CMK (cell line): Measurements from ENCODE around the gene FBXW7.
"Not testable (repeated sequence)": the region's sequence is repeated elsewhere in the genome, so short reads cannot be mapped to it uniquely, and the experiment has no call there.

ENCODE experiments used
- DNase-seq: peaks from one replicate; pipeline ENCODE4 v3.0.0-alpha.2; 2010; ENCODE audit warnings: low read depth

The FBXW7 gene

DNA sequence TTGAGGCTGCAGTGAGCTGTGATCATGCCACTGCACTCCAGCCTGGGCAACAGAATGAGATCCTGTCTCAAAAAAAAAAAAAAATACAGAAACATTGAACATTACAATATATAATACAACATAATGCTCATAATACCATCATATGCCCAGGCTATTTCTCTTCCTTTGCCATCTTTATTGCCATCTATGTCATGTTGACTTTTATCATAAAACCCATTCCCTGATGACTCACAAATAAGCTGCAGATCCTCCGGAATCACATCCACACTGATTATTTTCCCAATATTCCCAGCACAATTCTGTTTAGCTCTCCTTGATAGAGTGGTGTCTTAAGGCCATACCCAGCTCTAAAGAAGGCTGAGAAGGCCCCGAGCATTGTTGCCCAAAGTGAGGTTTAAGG is 9.2 kb upstream of the FBXW7 start:
- no peak for DNase-seq

DNA sequence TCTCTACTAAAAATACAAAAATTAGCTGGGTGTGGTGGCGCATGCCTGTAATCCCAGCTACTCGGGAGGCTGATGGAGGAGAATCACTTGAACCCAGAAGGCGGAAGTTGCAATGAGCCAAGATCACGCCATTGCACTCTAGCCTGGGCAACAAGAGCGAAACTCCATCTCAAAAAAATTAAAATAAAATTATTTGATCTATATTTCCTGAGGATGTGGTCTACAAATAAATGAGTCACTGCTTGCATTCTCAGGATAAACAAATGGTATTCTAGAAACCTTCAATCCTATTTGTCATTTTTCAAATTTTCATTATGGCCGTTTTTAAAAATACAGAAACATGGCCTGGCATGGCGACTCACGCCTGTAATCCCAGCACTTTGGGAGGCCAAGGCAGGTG is 8.6 kb upstream of the FBXW7 start:
- DNase-seq, result not testable (repeated sequence)

DNA sequence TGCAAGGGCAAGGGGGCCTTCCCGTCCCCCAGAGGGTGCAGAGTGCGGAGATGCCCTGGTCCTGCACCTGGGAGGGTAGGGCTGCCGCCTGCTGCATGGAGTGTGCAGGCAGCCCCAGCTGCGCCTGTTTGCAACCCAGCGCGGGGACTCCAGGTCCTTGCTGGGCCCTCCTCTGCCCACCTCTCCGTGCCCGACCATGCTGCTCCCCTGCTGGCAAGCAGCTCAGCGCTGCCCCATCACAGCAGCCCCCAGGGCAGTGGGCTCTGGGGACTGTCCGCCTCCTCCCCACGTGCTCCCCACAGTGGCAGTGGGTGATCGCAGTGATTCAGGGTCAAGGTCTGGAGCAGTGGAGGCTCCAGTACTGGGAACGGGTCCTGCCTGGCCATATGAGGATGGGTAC is 5.0 kb upstream of the FBXW7 start:
- no peak for DNase-seq

- no peak for DNase-seq
Measured at GRCh38 chr4:152540293-152540674, 4.4 kb upstream of the FBXW7 start.

- no peak for DNase-seq
Measured at GRCh38 chr4:152539556-152540292, 3.8 kb upstream of the FBXW7 start.

DNA sequence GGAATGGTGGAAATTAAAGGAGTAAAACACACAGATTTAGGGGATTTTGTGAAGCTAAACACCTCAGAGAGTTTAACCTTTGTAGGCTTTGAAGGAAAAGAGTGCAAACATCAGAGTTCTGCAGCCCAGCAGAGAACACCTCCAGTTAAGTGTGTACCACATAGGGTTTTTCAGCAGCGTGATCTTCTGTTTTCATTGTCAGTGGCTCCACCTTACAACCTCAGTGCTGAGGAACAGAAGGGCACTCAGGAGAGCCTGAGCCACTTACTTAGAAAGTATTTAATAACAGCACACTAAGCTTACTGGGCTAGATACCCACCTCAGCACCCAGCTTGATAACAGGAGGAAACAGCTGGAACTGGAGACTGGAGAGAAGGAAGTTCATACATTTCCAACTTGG is 2.0 kb upstream of the FBXW7 start:
- no peak for DNase-seq

- no peak for DNase-seq
Measured at GRCh38 chr4:152536545-152537182, 772 bp upstream of the FBXW7 start.

DNA sequence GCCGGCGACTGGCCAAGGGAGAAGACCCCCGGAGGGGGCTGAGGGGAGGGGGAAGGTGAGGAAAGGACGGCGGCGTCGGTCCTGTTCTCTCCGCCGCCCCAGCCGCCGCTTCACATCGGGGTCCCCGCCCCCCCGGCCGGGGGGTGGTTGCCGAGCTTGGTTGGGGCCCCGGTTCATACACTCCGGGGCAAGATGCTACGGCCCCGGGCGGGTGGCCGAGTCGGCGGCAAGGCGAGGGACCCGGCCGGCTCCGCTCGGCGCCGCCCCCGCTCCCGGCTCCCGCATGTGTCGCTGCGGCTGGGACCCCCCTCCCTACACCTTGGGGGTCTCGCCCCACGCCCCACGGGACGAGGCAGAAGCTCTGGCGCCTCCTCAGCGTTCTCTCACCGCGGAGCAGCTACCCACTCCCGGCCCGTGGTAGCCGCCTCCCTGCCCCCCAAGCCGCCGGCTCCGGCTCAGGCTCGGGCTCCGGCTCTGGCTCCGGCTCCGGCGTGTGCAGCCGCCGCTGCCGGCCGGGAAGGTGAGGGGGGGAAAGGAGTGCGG is 461 bp downstream of the FBXW7 start:
- DNase-seq, result no peak

DNA sequence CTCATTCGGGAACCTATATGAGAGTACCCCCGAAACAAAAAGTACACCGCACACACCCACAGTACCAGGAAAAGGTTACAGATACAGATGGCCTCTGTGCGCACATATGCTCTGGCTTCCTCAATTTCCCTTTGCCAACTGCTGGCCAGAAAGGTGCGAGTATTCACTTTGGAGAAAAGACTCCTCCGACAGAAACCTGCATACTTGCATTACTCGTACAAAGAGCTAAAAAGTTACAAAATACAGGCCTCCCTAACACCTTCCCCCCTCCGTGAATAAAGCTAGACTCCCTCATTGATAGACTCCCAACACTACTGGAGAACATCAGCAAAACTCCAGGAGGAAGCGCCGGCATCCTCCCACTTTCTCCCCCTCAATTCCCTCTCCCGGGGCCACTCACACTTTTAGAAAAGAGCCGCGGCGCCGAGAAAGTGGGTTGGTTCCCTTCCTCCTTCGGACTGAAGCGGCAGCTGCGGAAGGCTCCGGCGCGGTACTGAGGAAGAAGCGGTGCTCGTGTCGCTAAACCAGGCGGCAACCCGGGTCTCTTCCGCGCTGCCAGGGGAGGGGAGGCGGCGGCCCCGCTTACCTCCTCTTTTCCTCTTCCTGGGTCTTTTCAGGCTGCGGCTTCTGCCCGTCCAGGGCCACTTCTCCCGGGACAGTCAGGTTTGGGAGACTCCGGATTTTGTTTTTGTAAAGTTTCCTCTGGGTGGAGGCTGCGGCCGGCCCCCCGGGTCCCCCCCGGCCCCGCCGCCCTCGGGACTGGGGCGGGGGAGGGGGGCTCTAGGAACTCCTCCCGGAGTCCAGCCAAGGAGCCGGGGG is 1.1 kb downstream of the FBXW7 start:
- no peak for DNase-seq

DNA sequence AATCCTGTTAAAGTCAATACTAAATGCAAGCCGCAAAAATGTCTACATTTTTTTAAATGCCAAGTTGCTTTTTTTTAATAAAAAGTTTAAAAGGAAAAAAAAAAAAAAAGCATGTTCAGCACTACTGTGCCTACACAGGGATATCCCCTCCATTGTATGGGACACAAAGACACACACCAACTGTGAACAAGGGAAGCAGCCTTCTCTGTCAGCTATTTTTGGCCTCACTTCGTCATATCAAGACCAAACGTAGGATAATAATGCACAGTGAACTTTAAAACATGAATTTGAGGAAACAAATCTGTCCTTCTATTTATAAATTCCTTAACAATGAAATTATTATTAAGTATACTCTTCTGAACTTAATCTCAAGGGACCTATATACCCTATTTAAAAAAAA is 4.4 kb downstream of the FBXW7 start:
- no peak for DNase-seq

- no peak for DNase-seq
Measured at GRCh38 chr4:152530600-152530999, 5.3 kb downstream of the FBXW7 start.

DNA sequence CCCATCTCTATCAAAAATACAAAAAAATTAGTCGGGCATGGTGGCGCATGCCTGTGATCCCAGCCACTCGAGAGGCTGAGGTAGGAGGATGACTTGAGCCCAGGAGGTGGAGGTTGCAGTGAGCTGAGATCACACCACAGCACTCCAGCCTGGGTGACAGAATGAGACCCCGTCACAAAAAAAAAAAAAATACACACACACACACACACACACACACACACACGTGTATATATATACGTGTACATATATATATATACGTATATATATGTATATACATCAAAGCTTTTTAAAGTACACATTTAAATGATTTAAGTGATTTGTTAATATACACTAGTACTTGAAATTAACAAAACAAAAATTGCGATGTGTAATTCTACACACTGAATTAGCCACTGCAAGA is 6.0 kb downstream of the FBXW7 start:
- DNase-seq, result no peak

DNA sequence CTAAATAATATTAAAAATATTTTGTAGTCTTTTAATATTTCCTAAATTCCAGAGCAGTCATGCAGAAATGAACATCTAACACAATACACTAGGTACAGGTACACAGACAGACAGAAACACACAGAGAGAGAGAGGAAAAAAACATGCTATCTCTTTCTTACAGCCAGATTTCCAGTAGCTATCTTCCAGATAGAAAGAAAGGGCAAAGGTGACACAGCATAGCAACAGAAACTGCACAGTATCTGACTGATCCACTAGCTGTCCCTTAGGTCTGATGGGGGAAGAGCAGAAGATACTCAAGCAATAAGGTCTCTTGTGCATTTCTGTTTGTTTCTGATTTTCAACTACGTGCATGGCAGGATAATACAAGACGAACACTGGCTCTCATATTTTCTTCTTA is 7.8 kb downstream of the FBXW7 start:
- no peak for DNase-seq

GRCh38 chr4:152525878-152526277 is 10.0 kb downstream of the FBXW7 start:
- no peak for DNase-seq

DNA sequence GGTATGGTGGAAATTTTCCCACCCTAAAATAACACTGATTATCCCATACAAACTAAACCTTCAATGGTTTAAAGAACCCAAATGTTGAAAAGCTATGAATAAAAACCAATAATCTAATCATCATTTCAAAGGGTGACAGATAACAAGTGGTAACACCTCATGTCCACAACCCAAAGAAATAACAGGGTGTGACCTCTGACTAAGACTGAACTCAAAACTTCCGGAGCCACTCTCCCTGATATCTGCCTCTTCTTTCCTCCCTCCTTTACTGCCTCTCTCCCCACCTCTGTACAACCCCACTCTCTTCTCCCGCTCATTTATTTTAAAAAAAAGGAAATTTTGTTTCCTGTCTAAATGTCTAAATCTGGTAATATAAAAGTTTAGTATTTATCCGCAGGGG is 11.5 kb downstream of the FBXW7 start:
- no peak for DNase-seq

DNA sequence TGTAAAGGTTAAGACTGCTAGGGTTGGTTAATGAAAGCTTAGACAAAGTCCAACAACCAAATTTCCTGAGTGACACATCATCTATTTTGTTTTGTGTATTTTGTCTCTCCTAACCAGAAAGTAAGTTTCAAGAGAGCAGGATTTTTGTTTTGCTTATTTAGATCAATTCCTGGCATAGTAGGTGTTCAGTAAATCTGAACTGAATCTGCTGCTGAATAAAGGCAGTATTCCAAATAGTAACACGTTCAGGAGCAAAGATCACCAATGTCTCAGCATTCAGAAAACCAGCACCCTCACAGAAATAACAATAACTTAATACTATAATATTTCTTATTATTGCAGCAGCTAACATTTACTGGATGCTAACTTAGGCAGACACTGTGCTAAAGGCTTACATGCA is 12.2 kb downstream of the FBXW7 start:
- no peak for DNase-seq

DNA sequence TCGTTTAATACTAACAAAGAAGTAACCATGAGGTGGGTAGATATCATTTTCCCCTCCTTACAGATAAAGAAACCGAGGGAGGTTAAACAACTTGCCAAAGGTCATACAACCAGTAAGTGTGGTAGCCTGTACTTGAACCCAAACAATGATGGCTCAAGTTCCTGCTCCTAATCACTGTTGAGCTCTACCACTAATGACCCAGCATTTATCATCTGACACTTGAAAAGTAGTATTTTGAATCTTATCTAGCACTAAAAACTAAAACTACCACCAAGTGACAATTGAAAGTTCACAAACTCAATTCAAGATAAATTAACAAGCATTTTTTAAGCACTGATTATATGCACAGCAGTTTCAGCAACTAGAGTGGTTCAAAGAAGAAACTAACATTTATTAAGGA is 13.1 kb downstream of the FBXW7 start:
- no peak for DNase-seq

DNA sequence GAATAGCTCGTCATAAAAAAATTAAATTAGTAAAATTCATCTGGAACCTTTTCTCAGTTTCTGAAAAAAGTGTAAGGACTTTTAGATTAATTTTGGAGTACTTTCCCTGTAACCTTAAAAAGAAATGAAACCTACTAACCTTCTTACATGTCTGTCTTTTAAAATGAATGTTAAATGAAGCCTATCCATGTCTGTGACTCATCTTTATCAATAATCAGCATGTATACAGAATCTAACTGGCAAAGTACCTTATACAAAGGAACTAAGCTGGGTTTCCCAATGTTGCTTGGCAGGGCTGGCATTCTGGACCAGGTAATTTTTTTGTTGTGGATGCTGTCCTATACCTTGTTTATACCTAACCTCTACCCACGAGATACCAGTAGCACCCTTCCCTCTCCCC is 13.6 kb downstream of the FBXW7 start:
- DNase-seq, result no peak

DNA sequence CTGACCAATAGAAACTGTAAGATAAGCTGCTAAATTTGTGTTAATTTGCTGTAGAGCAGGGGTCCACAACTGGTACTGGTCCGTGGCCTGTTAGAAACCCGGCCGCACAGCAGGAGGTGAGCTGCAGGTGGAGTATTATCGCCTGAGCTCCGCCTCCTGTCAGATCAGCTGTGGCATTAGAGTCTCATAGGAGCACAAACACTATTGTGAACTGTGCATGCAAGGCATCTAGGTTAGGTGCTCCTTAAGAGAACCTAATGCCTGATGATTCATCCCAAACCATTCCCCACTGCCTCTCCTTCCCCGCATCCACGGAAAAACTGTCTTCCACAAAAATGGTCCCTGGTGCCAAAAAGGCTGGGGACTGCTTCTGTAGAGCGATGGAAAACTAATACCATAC is 19.7 kb downstream of the FBXW7 start:
- no peak for DNase-seq

DNA sequence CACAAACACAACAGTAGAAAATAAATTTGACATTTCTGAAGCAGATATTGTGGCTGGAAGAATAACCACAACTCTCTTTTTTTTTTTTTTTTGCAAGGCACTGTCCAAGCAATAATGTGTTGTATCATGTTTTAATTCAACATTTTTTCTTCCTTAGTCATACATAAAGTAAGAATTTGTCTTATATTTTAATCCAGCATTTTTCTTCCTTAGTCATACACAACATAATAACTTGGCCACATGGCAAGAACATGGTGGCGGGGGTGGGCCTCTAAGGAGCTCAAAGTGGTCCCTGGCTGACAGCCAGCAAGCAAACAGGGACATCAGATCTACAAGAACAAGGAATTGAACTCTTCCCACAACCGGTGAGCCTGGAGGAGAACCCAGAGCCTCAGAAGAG is 20.2 kb downstream of the FBXW7 start:
- no peak for DNase-seq

- no peak for DNase-seq
Measured at GRCh38 chr4:152514356-152514755, 21.5 kb downstream of the FBXW7 start.

DNA sequence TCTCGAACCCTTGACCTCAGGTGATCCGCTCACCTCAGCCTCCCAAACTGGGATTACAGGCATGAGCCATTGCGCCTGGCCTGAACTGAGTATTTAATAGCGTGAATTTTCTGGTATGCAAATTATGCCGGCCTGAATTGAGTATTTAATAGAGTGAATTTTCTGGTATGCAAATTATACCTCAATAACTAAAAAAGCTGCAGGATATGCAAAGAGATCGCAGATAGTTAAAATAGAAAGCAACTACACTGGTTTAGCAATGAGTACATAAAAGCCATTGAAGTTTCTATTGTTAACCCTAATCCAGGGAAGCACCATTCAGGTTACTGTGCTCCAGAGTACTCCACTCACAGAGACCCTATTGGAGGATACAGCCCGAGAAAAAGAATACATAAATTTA is 22.8 kb downstream of the FBXW7 start:
- DNase-seq, result no peak

- no peak for DNase-seq
Measured at GRCh38 chr4:152512483-152512882, 23.4 kb downstream of the FBXW7 start.
